ENCODE data around the gene SGIP1. TPM values are rescaled to one million over a fixed set of nuclear protein-coding genes. Genes with fewer than 3 reads are reported as not detected.

Gene SGIP1
- total RNA-seq, 1 experiment from 2014 or later, result not detected

GRCh38 chr1:66750577-66750976 lies 216.6 kb downstream of the SGIP1 start:
- intact Hi-C loops (cut with micrococcal nuclease), result no loop called here
- Histone ChIP-seq H2AFZ (ENCODE audit: low read length) (no peak overlapping the region), H3K27ac (ENCODE audit: low read length) (no peak overlapping the region), H3K79me2 (ENCODE audit: low read length) (no peaks in the 10 kb centered on the region), H3K4me1 (ENCODE audit: insufficient read depth, low read length) (no peaks in the 10 kb centered on the region), H4K20me1 (ENCODE audit: low read length) (no peaks in the 10 kb centered on the region), H3K27me3 (ENCODE audit: low read length) (peaks cover 74% of the 10 kb centered on the region), H3F3A (ENCODE audit: low read length, unreplicated experiment) (no peaks in the 10 kb centered on the region), H3K9ac (ENCODE audit: low read length) (no peak overlapping the region), H3K9me2 (replicated peaks; ENCODE audit: low read length) (no peaks in the 10 kb centered on the region), H3K36me3 (ENCODE audit: low read depth, low read length) (no peaks in the 10 kb centered on the region), H3K9me3 (ENCODE audit: low read length) (no peaks in the 10 kb centered on the region), H3K4me2 (ENCODE audit: low read length) (no peak overlapping the region), H3K4me3 (ENCODE audit: low read length) (no peak overlapping the region)
- no peak for ATAC-seq
- BruUV-seq (replicated peaks), result no TSS peak
- CTCF ChIA-PET, result interaction anchor here (0.7 kb wide), 1 partner anchor 399 kb away, joined by 7 read pairs; no protein-coding TSS in a partner anchor
- POLR2A ChIA-PET (ENCODE audit: unreplicated experiment), result no interaction called here
- no peak for DNase-seq
- TF ChIP-seq CTCF (conservative IDR thresholded peaks at IDR 0.05; ENCODE audit: low read depth, low read length) (no peak), EZH2 (IDR thresholded peaks at IDR 0.05; ENCODE audit: low read length, unreplicated experiment) (no peak), EZH2phosphoT487 (IDR thresholded peaks at IDR 0.05; ENCODE audit: borderline replicate concordance, low read length) (no peak)

GRCh38 chr1:66751160-66751559 lies 217.2 kb downstream of the SGIP1 start:
- no peak for ATAC-seq
- Histone ChIP-seq H2AFZ (ENCODE audit: low read length) (no peak overlapping the region), H3K79me2 (ENCODE audit: low read length) (no peaks in the 10 kb centered on the region), H3K4me1 (ENCODE audit: insufficient read depth, low read length) (no peaks in the 10 kb centered on the region), H3K36me3 (ENCODE audit: low read depth, low read length) (no peaks in the 10 kb centered on the region), H3F3A (ENCODE audit: low read length, unreplicated experiment) (no peaks in the 10 kb centered on the region), H4K20me1 (ENCODE audit: low read length) (no peaks in the 10 kb centered on the region), H3K27me3 (ENCODE audit: low read length) (peaks cover 73% of the 10 kb centered on the region), H3K9me3 (ENCODE audit: low read length) (no peaks in the 10 kb centered on the region), H3K9ac (ENCODE audit: low read length) (no peak overlapping the region), H3K4me3 (ENCODE audit: low read length) (no peak overlapping the region), H3K27ac (ENCODE audit: low read length) (no peak overlapping the region), H3K9me2 (replicated peaks; ENCODE audit: low read length) (no peaks in the 10 kb centered on the region), H3K4me2 (ENCODE audit: low read length) (no peak overlapping the region)
- DNase-seq, result no peak
- CTCF ChIA-PET, result no interaction called here
- POLR2A ChIA-PET (ENCODE audit: unreplicated experiment), result no interaction called here
- no peak for TF ChIP-seq EZH2 (IDR thresholded peaks at IDR 0.05; ENCODE audit: low read length, unreplicated experiment)
- TF ChIP-seq CTCF (conservative IDR thresholded peaks at IDR 0.05; ENCODE audit: low read depth, low read length), result no peak
- TF ChIP-seq EZH2phosphoT487 (IDR thresholded peaks at IDR 0.05; ENCODE audit: borderline replicate concordance, low read length), result no peak
- intact Hi-C loops (cut with micrococcal nuclease), result no loop called here
- no TSS peak for BruUV-seq (replicated peaks)

GRCh38 chr1:66752000-66752592 lies 218.1 kb downstream of the SGIP1 start, which contains the start of gene DYNLT5:
Gene DYNLT5, plus strand, starts transcription at chr1:66752459. Its CDS starts 2,200 bp downstream, at chr1:66754659.
- H3K4me1 ChIP-seq (ENCODE audit: insufficient read depth, low read length), result no peaks in the 10 kb centered on the region
- H3K27me3 ChIP-seq (ENCODE audit: low read length), result peaks cover 70% of the 10 kb centered on the region
- intact Hi-C loops (cut with micrococcal nuclease), result no loop called here
- H3K4me2 ChIP-seq (ENCODE audit: low read length), result no peak within 1 kb of the TSS
- CTCF ChIA-PET, result no interaction called here
- H4K20me1 ChIP-seq (ENCODE audit: low read length), result no peaks in the 10 kb centered on the region
- no peaks in the 10 kb centered on the region for H3K9me2 ChIP-seq (replicated peaks; ENCODE audit: low read length)
- no peak within 1 kb of the TSS for H3K4me3 ChIP-seq (ENCODE audit: low read length)
- H3K9me3 ChIP-seq (ENCODE audit: low read length), result no peaks in the 10 kb centered on the region
- TF ChIP-seq CTCF (conservative IDR thresholded peaks at IDR 0.05; ENCODE audit: low read depth, low read length) (no peak), EZH2phosphoT487 (IDR thresholded peaks at IDR 0.05; ENCODE audit: borderline replicate concordance, low read length) (no peak), EZH2 (IDR thresholded peaks at IDR 0.05; ENCODE audit: low read length, unreplicated experiment) (no peak)
- no peak for ATAC-seq
- no peaks in the 10 kb centered on the region for H3F3A ChIP-seq (ENCODE audit: low read length, unreplicated experiment)
- H3K27ac ChIP-seq (ENCODE audit: low read length), result no peak within 1 kb of the TSS
- no peaks in the 10 kb centered on the region for H3K36me3 ChIP-seq (ENCODE audit: low read depth, low read length)
- H3K79me2 ChIP-seq (ENCODE audit: low read length), result no peaks in the 10 kb centered on the region
- POLR2A ChIA-PET (ENCODE audit: unreplicated experiment), result no interaction called here
- H2AFZ ChIP-seq (ENCODE audit: low read length), result no peak within 1 kb of the TSS
- no peak for DNase-seq
- BruUV-seq (replicated peaks), result no TSS peak
- no peak within 1 kb of the TSS for H3K9ac ChIP-seq (ENCODE audit: low read length)

All from PC-3 (cell line).